Bone marrow (tissue), 2 donors: ENCODE results near the gene ZNF281.

Experiments used
- DNase-seq, 2 donors: peaks; one replicate each; lab custom pipeline; 2025; lab: John Stamatoyannopoulos, UW

The ZNF281 gene

DNA sequence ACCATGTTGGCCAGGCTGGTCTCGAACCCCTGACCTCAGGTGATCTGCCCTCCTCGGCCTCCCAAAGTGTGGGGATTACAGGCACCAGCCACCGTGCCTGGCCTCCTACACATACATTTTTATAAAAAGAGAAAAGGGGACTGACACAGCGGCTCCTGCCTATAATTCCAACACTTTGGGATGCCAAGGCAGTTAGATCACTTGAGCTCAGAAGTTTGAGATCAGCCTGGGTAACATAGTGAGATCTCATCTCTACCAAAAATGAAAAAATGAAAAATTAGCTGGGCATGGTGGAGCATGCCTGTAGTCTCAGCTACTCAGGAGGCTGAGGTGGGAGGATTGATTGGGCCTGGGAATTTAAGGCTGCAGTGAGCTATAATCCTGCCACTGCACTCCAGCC lies 23.4 kb downstream of the ZNF281 start:
- DNase-seq = no peak

DNA sequence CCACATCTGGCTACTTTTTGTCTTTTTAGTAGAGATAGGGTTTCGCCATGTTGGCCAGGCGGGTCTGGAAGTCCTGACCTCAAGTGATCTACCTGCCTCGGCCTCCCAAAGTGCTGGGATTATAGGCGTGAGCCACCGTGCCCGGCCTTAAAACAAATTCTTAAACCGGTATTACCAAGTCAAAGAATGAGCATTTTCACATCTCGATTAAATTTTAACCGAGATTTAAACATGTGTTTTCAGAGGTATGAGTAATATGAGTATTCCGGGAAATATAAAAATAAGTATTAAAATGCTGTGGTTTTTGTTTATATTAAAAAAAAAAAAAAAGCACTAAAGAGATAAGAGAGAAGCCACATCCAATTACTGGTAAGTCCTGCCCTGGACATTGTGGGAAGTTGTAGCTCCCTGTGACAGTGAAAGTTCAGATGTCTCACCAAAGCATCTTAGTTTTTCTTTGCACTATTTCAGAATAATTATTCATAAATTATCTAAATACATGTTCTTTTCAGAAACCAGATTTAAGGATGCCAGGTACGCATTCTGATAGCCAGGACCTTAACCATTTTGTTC lies 24.9 kb downstream of the ZNF281 start:
- DNase-seq = no peak

DNA sequence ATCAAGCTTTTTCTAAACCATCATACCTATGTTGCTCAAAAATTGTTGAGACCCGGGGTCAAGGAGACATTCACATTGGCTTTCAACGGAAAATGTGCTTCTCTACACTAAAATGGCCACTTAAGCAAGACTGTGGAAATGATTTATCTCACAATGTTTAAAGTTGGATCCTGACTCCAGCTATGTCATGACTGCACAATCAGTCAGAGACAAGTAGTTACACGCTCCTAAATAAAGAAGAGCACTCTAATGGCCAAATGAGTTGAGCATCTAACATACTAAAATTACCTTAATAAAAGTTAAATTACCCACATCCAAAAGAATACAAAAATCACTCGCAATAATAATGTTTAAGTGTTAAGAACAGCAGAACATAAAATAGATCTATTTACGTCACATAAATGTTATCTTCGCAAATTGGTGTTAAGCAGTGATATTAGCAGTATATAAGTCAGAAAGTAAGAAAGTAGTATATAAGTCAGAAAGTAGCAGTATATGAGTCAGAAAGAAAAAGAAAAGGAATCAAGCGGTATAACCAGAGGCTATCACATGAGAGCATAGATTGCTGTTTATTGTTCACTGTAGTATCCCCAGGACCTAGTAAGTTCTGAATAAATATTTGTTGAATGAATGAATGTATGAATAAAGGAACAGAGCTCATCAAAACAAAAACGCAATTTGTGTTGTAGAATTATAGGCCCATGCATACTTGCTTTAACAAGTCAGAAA lies 28.4 kb downstream of the ZNF281 start:
- DNase-seq = no peak

DNA sequence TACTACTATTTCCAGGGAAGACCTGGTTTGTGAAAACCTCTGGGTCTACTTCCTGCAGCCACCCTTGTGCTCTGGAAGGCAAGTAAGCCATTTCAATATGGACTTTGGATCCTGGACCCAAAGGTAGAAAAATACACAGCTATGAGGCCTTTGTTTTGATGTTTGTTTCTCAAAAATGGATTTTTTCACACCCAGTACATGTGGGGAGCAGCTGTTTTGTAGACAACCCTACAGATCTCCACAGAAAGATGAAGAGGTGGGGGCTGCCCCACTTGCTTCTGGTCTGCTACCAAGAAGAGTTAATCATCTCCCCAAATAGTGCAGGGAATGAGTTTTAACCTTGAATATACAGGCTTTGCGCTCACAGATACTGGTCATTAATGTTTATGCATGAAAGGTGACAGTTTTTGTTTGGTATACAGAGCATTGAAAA lies 29.2 kb downstream of the ZNF281 start:
- no peak for DNase-seq

DNA sequence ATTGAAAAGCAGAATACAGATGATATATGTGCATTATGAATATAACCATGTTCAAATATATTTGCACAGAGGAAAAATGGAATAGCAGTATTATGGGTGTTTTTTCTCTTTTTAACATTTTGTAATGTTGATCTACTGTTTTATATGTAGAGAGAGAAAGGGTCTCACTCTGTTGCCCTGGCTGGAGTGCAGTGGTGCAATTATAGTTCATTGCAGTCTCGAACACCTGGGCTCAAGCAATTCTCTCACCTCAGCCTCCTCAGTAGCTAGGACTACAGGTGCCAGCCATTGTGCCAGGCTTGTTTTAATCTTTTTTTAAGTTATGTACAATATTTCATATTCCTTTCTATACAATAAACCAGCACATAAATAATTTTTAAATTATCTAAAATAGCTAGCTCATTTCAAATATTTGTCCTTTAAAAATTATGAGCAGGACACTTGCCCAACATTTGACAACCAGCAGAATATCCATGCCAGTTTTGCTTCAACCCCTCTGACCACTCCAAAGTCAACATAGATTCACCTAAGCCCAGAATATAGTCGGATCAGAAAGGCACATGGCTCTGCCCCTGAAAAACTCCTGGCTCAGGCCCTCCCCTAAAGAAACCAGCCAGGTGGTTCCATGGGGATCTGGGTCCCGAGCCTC lies 29.8 kb downstream of the ZNF281 start:
- DNase-seq = no peak

DNA sequence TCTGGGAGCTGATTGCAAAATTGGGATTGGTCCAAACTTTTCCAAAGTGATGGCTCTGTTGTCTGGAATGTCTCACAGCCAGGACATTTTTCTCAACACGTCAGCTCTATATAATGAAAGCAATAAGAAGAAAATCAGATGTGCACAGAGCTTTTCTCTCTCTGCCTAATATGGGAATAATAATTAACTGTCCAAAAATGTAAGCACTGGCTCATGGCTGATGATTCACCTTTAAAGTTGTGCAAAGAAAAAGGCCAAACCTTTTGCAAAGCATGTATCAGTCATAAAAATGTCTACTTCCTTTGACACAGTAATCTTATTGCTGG lies 30.4 kb downstream of the ZNF281 start:
- DNase-seq = no peak

DNA sequence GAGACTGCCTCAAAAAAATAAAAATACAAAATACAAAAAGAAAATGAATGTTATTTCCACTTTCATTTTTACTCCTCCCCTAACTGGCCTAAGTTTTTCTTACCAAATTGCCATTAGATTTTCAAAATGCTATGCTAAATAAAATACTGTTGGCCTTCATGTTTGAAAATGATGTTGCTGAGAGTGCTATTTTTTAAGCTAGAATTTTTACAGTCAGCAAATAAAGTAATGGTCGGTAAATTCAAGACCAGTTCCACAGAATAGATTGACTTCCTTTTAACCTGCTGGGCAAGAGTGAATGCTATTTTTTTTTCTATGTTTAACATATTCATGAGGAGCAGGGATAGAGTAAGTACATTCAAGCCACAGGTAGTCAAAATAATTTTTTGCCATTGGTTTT lies 31.7 kb downstream of the ZNF281 start:
- DNase-seq = no peak

DNA sequence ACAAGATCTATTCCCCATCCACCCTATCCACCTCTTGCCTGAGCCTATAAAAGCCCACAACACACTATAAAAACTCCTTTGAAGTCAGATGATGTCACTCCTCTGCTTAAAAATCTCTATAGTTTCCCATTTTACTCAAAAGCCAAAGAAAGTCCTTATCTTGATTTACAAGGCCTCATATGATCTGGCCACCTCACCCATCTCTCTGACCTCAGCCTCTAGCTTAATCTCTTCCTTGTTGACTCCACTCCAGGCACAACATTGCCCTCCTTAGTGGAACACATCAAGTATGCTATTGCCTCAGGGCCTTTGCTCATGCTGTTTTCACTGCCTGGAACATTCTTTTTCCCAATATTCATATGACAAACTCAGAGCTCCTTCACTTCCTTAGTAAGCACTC lies 33.3 kb downstream of the ZNF281 start:
- DNase-seq = no peak

DNA sequence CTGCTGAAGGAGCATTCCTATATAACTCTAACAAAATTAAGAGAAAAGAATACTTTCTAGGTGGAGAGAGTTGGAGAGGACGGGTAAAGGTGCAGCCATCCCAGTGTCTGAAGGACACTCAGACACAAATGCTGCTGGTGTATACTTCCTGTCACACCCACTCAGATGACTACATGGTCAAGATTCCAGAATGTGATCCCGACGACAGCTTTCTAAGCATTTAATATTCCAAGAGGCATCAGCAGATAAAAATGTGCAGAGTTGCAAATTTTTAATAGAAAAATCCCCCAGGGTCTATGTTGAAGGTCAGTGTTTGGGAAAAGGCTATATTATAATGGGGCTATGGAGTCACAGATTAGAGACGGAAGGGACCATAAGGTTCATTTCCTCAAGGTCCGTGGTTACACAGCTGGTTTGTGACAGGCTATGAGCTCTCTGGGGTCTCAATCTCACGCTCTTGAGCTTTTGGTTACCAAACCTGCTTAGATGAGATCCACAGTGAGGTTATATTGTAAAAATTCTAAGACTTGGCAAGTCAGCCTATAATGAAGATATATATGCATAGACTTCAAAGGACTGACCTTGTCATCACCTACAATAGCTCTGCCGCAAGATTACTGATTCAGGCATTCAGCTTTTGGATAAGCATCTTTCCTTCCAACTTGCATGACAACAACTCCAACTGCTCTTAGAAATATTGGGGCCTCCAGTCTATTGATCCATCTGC lies 35.1 kb downstream of the ZNF281 start:
- DNase-seq = no peak

DNA sequence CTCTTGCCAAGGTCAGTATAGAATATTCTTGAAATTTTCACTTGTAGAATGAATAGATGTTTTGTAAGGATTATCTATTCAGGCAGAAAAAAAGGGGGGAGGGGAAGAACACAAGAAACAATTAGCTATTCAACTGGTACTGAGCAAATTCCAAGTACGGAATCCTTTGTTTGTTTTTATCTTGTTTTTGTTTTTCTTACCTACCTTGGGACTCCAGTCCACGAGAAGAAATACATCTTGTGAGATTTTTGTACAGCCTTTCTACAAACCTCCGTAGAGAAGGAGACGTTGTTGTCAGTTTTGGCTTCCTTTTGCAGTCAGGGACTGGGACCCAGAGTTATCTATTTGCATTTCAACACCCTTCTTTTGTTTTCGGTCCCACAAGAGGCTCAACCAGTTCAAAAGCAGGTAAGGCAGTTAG lies 36.0 kb downstream of the ZNF281 start:
- DNase-seq = no peak

DNA sequence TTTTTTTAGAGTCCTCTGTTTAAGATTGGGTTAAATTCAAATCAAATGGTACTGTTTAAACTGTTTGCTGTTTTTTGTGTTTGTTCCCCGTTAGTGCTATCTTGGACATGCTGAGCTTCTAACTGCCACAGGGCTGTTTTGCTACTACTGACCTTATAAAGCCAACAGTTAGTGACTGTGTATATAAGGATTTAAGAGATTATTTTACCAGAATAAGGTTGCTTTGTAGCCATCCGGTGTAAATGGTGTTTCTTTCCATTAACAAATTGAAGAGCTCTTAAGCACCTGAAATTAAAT lies 37.0 kb downstream of the ZNF281 start:
- no peak for DNase-seq

DNA sequence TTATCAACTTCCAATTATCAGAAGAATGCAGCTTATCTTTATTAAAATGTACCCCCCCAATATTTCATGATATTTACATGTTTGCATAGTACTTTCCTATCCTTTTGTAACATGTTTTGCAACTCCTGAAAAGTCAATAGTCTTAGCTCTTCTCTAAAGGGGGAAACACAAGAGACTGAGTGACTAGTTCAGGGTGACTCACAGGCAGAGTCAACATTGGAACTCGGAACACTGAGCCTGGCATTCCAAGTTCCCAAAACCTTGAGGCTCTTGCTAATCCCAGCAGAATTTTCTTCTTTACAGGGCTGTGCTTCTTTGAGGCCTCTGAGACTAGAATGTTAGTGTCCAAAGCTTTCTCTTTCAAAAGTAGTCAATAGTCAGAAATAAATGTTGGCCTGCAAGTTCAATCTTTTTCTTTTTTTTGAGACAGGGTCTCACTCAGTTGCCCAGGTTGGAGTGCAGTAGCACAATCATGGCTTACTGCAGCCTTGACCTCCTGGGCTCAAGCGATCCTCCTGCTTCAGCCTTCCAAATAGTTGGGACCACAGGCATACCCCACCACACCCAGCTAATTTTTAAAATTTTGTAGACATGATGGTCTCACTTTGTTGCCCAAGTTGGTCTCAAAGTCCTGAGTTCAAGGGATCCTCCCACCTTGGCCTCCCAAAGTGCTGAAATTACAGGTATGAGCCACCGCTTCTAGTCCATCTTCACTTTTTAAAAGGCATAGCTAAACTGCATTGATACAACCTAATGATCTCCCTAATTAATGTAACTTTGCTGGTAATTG lies 37.5 kb downstream of the ZNF281 start:
- DNase-seq = no peak

DNA sequence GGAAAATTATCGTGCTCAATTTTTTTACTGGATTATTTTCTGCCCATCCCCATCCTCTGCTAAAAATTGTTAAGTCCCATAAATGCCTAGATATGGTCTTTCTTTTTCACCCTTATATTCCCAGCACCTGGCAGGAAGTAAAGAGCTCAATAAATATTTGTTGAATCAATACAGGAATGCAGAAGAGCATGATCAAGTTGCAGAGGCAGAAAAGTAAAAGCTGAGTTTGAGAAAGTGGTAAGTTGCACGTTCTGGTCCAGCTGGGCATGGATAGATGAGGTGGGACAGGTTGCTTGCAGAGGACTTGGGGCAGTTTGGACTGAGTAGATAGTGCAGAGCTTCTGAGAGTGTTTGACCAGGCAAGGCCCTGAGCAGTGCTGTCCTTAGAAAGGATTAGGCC lies 40.1 kb downstream of the ZNF281 start:
- no peak for DNase-seq

DNA sequence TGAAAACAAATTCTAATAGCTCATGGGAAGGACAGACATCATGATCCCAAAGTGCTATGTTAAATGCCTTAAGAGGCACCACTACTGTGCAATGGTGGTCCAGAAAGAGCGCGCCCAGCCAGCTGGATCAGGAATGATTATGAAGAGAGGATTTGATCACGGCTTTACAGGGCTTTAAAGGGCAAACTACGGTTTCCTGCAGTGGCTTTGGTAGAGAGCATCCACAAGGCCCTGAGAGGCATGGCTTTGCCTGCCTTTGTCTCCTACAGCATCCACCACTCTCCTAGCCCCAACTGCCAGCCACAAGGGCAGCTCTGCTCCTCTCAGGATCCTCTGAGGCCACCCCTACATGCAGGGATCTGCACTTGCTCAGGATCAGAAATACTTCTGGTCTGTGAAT lies 40.7 kb downstream of the ZNF281 start:
- DNase-seq = no peak

DNA sequence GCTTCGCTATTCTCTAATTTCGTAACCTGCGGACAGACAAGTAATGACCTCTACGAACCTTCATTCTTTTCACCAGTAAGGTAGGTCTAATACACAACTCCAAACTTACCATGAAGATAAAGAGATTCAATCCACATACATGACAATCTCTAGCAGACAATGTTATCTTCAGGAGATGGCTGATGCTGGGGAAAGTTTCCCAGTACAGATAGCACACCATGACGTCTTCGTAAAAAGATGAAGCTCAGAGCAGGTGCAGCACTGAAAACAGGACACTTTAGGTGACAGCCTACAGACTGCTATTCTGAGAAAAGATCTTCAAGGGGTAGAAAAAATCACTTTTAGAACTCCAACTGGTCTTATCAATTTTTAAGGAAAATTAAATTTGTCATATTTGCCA lies 41.3 kb downstream of the ZNF281 start:
- DNase-seq = no peak

DNA sequence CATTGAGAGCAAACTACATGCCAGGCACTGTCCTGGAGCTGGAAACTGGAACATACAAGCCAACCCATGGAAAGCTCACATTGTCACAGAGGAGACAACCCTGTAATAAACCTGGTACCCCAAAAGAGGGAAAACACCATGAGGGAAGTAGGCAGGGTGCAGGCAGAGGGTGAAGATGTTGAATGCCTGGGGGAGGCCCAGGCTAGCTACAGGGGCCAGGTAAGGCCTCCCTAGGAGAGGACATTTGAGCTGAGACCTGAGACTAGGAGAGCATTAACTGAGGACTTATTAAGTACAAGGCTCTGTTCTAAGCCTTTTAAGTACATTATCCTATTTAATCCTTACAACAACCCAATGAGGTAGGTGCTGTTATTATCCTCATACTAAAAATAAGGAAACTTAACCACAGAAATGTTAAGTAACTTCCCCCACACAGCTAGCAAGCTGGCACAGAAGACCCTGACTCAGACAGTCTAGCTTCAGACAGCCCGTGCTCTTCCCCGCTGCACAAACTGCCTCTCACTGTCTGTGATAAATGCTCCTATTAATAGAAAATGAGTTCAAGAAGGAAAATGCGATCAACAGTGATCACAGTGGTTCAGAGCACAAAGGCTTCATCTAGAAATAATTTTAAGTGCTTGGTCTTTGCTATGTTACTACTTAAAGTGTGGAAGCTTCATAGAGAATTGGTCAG lies 41.8 kb downstream of the ZNF281 start:
- peak in 1 of 2 donors; percentile 94 for DNase-seq

DNA sequence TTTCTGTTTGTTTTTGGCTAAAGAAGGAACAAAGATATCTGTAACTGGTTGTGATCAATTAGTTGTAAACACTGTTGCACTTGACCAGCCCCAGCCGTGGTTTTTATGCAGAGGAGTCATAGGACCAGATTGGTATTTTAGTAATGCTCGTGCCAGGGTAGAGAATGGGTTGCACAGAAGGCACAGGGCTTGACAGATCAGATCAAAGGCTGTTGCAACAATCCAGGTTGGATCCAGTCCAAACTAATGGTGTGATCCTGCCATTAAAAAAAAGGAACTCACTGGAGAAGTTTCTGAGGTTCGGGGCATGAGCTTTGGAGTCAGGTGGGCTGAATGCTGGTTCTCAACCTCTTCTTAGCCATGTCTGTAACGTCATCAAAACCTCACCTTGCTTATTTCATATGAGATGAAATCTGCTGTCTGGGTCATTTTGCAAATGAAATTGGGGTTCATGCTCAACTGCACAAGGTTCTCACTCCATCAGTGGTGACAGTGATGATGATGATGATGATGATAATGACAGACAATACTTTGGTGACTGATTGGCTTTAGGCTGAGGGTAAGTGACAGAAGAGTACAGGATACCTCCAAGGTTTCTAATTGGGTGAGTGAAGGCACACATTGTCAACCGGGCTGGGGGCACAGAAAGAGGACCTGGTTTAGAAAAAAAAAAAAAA lies 43.1 kb downstream of the ZNF281 start:
- no peak for DNase-seq

DNA sequence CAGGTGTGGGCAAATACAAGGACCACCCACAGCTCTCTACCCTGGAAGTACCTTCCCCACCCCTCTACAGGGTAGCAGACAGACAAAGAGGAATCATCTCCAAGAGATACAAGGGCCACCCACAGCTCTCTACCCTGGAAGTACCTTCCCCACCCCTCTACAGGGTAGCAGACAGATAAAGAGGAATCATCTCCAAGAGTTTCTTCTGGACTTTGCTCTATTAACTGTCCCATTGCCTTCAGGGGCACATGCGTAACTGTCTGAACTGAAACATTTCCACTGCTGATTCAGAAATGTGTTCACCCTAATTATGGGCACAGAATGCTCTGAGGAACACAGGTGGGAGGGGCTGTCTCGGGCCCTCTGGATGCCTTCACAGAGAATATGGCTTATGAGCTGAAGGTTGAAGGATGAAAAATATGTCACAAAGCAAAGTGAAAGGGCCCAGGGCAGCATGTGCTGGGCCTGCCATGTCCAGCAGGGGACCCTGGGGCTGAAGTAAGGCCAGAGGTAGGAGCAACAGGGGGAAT lies 43.9 kb downstream of the ZNF281 start:
- no peak for DNase-seq

DNA sequence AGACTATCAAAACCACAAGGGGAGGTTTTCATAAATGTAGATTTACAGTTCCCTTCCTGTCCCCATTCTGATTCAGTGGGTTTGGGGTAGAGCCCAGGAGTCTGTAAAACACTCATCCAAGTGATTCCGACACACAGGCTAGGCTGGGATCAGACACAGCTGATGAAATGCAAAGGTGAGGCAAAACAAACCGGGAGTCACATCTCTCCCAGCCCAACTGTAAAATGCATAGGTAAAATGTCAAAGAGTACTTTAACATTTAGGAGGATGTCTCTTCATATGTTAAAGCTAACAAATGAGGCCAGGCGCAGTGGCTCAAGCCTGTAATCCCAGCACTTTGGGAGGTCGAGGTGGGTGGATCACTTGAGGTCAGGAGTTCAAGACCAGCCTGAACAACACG lies 45.0 kb downstream of the ZNF281 start:
- no peak for DNase-seq

DNA sequence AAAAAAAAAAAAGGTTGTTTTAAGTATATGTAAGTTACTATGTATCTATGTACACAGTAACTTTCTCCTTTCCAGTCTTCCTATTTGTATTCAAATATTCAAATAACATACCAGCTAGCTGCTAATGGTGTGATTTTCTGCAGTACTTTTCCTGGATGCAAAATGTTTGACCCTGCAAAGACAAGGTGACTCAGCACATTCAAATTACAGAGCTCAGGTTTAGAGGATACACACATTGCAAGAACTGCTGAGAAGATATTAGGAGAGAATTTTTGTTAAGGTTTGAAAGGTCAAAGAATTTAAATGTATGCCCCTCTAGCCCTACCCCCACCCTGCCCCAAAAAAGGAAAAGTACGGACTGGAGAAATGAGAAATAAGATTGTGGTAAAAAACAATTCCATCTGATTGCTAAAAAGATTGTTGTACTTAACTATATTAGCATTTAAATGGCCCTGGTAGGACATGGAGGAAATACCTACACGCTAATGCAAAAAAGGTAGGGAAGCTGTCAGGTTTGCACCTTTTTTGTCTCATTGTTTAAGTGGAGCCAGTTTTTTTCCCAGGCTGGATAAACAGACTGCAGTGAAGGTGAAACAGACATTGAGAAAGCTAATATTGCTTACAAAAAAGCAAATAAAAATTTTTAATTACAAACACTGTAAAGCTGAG lies 45.6 kb downstream of the ZNF281 start:
- no peak for DNase-seq
